PFSK-1 (cell line): Measurements from ENCODE around the gene HEXIM1.

Experiments used
- POLR2AphosphoS5 ChIP-seq: IDR thresholded peaks from 2 replicates; pipeline ENCODE4 v1.6.1; 2012; ENCODE audit warnings: low read depth, mild to moderate bottlenecking, control low read depth, low read length, moderate library complexity
- REST ChIP-seq, 2 experiments: IDR thresholded peaks; 2 replicates each; pipeline versions ENCODE4 v1.6.1 to v1.8.0; 2011 to 2012; ENCODE audit warnings: low read depth in 2 of 2, low read length in 2 of 2, control low read depth in 1 of 2, inconsistent platforms in 1 of 2, mild to moderate bottlenecking in 1 of 2, moderate library complexity in 1 of 2; ENCODE audit not compliant: insufficient read depth in 1 of 2
- SIN3A ChIP-seq: IDR thresholded peaks from 2 replicates; pipeline ENCODE4 v1.6.1; 2012; ENCODE audit warnings: mild to moderate bottlenecking, low read length, moderate library complexity, borderline replicate concordance; ENCODE audit not compliant: insufficient read depth

DNA sequence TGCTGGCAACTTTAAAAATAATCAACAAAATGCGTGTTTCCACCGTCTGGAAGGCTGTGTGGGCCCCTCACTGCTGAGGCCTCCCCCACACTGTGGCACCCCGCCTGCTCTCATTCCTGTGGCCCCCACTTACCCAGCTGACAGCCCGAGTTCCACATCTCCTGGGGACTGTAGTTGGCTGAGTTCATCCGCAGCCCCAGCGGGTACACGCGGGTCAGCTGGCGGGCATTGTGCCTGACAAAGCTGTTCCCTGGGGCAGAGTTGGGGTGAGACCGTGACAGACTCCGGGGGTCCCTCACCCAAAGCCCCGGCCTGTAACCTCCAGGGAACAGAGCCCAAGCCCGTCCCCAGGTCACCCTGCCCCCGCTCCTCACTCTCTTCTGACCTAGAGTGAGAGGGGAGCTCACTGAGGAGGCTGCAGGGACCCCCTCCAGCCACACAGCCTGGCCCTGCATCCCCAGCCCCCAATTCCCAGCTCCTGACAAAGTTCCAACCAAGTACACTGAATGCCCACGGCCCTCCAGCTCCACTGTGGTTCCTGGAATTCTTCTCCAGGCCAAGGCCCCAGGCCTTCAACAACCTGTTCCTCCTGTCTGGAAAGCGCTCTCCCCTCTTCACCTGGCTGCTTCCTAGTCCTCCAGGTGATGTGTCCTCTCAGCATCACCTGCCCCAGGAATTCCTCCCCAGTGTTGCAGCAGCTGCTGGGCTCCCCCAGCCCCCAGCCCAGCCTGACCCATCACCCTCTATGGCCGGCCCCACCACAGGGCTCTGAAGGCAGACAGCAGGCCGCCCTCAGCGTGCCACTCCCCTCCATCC lies 34.0 kb upstream of the HEXIM1 start:
- TF ChIP-seq SIN3A: no peak
- TF ChIP-seq POLR2AphosphoS5: no peak
- TF ChIP-seq REST (IDR thresholded peaks at IDR 0.05; ENCODE audit: insufficient read depth in 1 of 2, low read depth in 2 of 2, low read length in 2 of 2): no peak
